SIG-M5 treated with dmso at 0.1 percent for 504 hours (cell line): ENCODE data around the gene VPREB1.
"Not testable (repeated sequence)": the region's sequence is repeated elsewhere in the genome, so short reads cannot be mapped to it uniquely, and the experiment has no call there.

ENCODE experiments used
- DNase-seq: peaks from one replicate; lab custom pipeline; 2025; ENCODE audit not compliant: unreplicated experiment; lab: John Stamatoyannopoulos, UW

VPREB1 gene

GRCh38 chr22:22245256-22245909 is 797 bp downstream of the VPREB1 start:
- DNase-seq = no peak

- DNase-seq = no peak
Measured at GRCh38 chr22:22245935-22246525, 1.4 kb downstream of the VPREB1 start.

GRCh38 chr22:22246706-22247105 is 2.1 kb downstream of the VPREB1 start:
- no peak for DNase-seq

- peak; percentile 31 for DNase-seq
Measured at GRCh38 chr22:22248878-22249277, 4.3 kb downstream of the VPREB1 start.

- not testable (repeated sequence) for DNase-seq
Measured at GRCh38 chr22:22250651-22251050, 6.1 kb downstream of the VPREB1 start.

GRCh38 chr22:22256133-22256532 is 11.5 kb downstream of the VPREB1 start:
- DNase-seq = not testable (repeated sequence)

GRCh38 chr22:22258597-22259415 is 14.2 kb downstream of the VPREB1 start:
- DNase-seq = not testable (repeated sequence)

GRCh38 chr22:22260169-22260568 is 15.6 kb downstream of the VPREB1 start:
- DNase-seq = not testable (repeated sequence)

- not testable (repeated sequence) for DNase-seq
Measured at GRCh38 chr22:22260586-22260985, 16.0 kb downstream of the VPREB1 start.

- DNase-seq = not testable (repeated sequence)
Measured at GRCh38 chr22:22262332-22263074, 17.9 kb downstream of the VPREB1 start.

GRCh38 chr22:22263823-22264222 is 19.2 kb downstream of the VPREB1 start:
- DNase-seq = not testable (repeated sequence)

- not testable (repeated sequence) for DNase-seq
Measured at GRCh38 chr22:22270036-22270676, 25.6 kb downstream of the VPREB1 start.

- DNase-seq = not testable (repeated sequence)
Measured at GRCh38 chr22:22277423-22277822, 32.8 kb downstream of the VPREB1 start.

- not testable (repeated sequence) for DNase-seq
Measured at GRCh38 chr22:22284962-22285756, 40.6 kb downstream of the VPREB1 start.

- not testable (repeated sequence) for DNase-seq
Measured at GRCh38 chr22:22286390-22287105, 42.0 kb downstream of the VPREB1 start.

GRCh38 chr22:22287106-22287626 is 42.6 kb downstream of the VPREB1 start:
- DNase-seq = not testable (repeated sequence)

GRCh38 chr22:22289666-22290065 is 45.1 kb downstream of the VPREB1 start:
- DNase-seq = not testable (repeated sequence)

- DNase-seq = not testable (repeated sequence)
Measured at GRCh38 chr22:22291129-22291806, 46.7 kb downstream of the VPREB1 start.
